Left renal cortex interstitium (tissue), 4 donors: ENCODE data around the gene ZNF408. TPM values are rescaled to one million over a fixed set of nuclear protein-coding genes. Genes with fewer than 3 reads are reported as not detected.
"Not testable (repeated sequence)": the region's sequence is repeated elsewhere in the genome, so short reads cannot be mapped to it uniquely, and the experiment has no call there.

ENCODE experiments used
- DNase-seq, 4 donors: peaks; one replicate each; pipeline ENCODE4 v3.0.0-alpha.2; 2013; ENCODE audit warnings: low read depth in 4 of 4, low spot score in 2 of 4, missing footprints in 1 of 4
- polyA plus RNA-seq, 4 donors: library from polyadenylated mRNA; unstranded; fragments of 120-200 nt; gene quantifications; one replicate each; pipeline ENCODE4 v1.2.1, GENCODE V29; 2013; ENCODE audit not compliant: insufficient read length in 4 of 4

ZNF408 gene
- 10 to 100 TPM in 2 of 4 donors, 1 to 10 TPM in 2; 7.6 to 13.6 (median 11.5) TPM for polyA plus RNA-seq

- DNase-seq: peak; percentile 97 to 99 (median 98)
Measured at GRCh38 chr11:46700241-46701077, at the start of gene ZNF408, which contains the start of gene ARHGAP1. TSS of gene ZNF408 (plus strand) at chr11:46701031. CDS start at chr11:46701048, 17 bp downstream. TSS of gene ARHGAP1 (minus strand) at chr11:46700619. CDS start at chr11:46696107, 4,512 bp downstream.

DNA sequence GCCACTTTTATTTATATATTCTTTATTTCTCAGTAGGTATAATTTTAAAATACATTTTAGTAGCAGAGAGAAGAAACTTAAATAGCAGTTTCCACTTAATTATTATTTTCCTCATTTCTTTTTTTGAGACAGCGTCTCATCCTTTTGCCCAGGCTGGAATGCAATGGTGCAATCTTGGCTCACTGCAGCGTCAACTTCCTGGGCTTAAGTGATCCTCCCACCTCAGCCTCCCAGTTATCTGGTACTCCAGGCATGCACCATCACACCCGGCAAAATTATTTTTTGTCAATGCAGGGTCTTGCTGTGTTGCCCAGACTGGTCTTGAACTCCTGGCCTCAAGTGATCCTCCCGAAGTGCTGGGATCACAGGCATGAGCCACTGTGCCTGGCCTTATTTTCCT lies 45.2 kb upstream of the ZNF408 start:
- DNase-seq: no peak

- DNase-seq: no peak
Measured at GRCh38 chr11:46657186-46657585, 43.6 kb upstream of the ZNF408 start.

DNA sequence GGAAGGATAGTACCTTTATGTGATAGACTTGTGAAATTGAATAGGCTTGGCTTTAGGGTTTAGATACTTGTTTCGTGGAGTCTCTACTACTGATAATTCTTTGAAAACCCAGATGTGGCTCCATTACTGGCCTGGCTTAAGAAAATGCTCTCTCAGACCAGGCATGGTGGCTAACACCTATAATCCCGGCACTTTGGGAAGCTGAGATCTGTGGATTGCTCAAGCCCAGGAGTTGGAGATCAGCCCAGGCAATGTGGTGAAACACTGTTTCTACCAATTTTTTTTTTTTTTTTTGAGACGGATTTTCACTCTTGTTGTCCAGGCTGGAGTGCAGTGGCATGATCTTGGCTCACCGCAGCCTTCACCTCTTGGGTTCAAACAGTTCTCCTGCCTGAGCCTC lies 42.6 kb upstream of the ZNF408 start:
- DNase-seq: no peak

DNA sequence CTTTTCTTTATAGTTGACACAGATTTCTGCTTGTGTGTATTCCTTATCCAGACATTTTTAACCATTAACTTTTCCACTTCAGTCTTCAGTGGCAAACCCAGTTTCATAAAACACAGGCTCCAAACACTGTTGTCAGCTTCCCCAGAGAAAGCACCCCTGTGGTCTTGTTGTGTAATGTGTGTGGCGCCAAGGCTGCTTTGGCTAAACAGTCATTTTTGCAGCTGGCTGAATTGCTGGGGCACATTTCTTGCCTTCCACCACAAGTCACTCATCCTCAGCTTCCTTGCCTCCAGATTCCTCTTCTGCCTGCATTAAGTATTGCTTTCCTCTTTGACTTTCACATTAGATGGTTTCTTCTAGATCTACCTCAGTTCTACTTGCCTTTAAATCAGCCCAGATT lies 40.9 kb upstream of the ZNF408 start:
- DNase-seq: no peak

DNA sequence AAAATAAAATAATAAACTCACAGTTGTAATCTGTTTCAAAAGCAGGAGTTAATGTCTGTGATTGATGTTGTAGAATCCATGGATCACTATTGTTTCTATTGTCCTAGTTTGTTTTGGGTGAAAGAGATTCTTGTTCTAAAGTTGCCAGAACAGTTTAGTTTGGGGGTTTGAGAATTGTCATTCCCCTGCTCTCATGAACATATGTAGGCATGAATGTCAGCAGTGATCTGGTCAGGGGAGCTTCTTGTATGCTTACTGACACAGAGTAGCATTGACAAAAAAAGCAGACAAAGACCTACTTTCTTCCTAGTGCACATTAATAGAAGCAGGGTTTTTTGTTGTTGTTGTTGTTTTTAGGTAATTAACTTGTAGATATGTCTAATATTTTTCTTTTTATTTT lies 39.0 kb upstream of the ZNF408 start:
- DNase-seq: no peak

GRCh38 chr11:46662366-46662765 lies 38.5 kb upstream of the ZNF408 start:
- no peak for DNase-seq

DNA sequence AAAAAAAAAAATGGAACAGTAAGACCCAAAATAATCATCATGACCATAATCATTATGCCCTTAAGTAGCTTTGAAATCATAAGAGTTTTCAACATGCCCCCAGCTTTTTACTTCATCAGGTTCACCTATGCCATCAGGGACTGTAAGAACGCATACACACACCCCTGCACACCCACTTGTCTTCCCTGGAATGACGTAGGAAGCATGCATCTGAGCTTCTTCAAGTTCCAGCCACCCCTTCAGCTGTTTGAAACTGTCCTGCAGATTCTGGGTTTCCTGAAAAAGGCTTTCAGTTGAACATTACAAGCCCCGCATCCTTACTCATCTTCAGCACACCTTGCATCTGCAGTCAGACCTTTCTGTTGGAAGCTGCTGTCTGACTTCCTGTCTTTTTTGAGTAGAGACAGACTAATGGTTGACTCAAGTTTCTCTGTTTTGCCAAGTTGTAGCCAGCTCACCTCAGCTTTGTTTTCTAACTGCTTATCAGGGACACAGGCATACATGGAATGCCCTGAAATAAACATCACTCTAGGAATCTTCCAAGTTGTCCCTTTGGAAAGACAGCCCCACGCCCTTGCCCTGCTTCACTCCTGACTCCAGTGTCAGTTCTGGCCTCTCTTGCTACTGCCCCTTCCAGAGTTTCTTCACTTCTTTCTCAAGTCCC lies 37.4 kb upstream of the ZNF408 start:
- no peak for DNase-seq

DNA sequence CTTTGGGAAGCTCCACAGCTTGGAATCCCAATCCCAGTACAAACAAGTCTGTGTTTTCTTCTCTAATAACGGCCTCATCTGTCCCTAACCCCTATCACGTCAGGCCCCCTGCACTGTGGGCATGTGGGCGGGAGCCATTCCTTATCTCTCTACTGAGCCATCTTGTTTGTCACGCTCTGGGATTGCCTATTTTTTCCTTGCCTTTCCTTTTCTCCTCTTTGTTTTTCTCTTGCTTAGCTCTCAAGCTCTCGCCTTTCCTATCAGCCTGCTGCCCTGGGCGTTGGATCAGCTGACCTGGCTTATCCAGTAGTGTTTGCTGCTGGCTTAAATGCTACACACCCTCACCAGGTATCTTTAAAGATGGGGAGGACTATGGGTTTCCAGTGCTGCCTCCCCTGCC lies 36.2 kb upstream of the ZNF408 start:
- no peak for DNase-seq

- DNase-seq: no peak
Measured at GRCh38 chr11:46665356-46665755, 35.5 kb upstream of the ZNF408 start.

DNA sequence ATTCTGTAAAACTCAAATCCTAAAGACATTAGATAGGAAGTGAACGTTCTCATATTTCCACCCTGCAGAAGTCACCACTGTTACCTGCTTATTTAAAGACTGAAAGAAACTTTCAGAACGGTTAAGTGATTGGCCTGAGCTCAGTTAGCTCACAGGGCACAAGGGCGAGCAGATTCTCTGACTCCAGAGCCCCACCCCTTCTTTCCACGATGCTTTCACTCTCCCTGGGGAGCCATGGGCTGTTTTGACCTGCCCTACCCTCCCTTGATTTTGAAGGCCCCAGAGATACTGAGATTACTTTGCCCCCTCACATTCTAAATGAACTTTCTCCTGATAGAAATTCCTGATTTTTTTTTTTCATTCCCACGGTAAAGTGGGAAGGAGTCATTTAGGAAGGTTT lies 34.3 kb upstream of the ZNF408 start:
- no peak for DNase-seq

DNA sequence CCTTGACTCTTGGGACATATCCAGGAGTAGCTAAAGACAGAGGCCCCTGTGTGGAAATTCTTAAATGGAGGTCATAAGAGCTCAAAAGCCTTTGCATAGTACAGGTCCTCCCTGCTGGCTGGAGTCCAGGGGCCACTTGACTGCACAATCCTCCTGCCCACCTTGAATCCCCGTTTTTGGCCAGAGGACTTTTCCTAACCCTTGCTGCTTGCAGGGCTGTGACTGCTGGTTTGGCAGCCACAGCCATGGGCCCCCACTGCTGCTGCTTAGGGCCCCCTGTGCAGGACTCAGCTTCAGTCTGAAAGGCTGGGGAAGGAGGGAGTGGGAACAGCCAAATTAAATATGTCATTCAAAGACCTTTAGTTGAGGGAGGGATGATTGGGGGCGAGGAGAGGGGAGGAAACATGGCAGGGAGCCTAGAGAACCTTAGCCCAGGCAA lies 33.8 kb upstream of the ZNF408 start:
- DNase-seq: no peak

- no peak for DNase-seq
Measured at GRCh38 chr11:46668480-46669085, 32.2 kb upstream of the ZNF408 start.

DNA sequence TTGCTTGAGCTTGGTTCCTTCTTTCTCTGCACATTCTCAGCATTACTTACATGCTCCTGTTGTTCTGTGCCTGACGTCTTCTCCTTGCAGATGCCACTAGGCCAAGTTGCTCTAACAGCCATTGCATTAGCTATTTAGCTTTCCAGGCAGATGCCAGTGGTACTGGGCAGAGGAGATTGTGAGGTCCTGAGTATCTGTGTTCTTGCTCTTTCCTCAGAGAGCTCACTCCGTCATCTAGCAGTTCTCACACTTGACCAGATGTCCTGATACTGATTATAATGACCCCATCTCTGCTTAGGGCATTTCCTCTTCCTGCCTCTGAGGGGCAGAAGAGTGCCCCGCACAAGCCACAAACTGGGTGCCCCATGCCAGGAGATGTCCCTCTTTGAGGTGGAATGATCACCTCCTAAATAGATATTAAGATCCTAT lies 31.1 kb upstream of the ZNF408 start:
- no peak for DNase-seq

DNA sequence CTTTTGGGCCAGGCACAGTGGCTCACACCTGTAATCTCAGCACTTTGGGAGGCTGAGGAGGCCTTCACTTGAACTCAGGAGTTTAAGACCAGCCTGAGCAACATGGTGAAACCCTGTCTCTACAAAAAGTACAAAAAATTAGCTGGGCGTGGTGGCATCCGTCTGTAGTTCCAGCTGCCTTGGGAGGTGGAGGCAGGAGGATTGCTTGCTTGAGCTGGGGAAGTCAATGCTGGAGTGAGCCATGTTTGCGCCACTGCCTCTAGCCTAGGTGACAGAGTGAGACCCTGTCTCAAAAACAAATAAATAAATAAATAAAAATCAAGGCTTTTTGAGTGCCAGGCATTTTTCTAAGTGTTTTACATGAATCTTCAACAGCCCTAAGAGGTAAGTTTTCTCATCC lies 30.3 kb upstream of the ZNF408 start:
- DNase-seq: not testable (repeated sequence)

GRCh38 chr11:46671958-46672315 lies 28.9 kb upstream of the ZNF408 start:
- no peak for DNase-seq

- DNase-seq: no peak
Measured at GRCh38 chr11:46672381-46672839, 28.4 kb upstream of the ZNF408 start.

DNA sequence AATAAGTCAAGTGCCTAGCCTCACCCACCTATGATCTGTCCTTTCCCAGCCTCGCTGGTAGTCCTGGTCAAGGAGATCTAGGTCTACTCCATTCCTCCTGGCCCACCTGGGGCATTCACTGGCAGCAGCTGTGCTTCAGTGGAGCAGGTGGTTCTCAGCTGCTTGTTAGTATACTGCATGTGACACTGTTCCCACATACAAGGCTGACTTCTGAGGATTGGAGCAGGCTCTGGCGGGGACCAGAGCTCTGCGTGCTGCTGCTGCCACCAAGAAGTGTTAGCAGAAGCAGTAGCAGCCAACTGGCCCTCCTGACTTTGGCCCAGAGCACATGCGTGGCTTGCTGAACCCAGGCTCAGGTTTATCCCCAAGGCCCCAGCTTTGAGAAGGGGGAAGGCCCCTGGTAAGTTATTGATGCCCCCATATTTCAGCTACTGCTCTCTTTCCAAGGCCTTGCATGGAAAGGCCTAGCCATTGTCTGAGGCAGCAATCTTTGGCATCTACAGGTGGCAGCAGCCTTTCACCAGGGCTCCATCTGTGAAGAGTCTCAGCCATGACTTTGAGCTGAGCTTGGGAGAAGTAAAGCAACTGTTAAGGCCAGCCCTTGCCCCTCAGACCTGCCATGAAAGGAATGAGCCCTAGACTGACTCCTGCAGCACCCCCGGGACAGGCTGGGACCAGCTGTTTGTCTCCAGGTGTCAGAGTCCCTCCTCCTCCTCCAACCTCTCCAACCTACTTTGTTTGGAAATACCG lies 26.9 kb upstream of the ZNF408 start:
- no peak for DNase-seq

DNA sequence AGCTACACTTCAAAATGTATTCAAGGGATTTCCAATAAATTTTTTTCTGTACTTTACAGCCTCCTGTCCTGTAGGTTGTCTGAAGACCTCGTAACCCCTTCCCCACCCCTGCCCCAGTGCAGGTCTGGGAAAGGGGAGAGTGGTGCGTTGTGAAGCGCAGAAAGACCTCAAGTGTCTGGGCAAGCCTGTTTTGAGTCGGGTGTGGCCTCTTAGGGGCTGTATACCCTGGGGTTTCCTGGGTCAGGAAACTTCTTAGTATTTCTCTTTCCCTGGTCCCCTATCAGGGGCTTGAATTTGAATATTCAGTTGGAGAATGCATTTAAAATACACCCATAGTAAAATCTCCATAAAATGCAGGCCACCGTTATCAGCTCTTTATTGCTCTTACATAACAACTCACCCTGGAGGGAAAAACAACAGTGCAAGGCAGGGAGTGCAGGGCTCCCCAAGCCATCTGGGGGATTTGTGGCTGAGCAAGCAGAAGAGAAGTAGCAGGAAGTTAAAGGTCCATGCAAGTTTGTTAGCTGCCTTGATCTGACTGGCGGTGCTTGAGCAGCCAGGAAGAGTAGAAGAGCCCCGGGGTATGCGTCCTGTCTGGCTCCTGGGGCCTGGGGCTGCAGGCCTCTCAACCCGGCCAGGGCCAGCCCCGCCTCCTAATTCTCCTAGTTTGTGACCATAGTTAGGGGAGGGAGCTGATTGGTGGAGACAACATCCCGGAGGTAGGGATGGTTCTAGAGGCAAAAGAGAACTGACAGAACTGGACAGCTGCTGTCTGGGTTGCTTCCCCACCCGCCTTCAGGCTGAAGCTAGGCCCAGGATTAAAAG lies 26.2 kb upstream of the ZNF408 start:
- DNase-seq: no peak
